RWPE1 (cell line): ENCODE results near the gene RCAN2.

Experiments used
- CTCF ChIA-PET: fragments of 350-600 bp; sonication (Branson Sonifier 250); formaldehyde crosslinking; extraction: SDS; loops from one replicate; lab custom pipeline; 2021; lab: Yijun Ruan, JAX
- POLR2A ChIA-PET: fragments of 400-600 bp; formaldehyde crosslinking; extraction: SDS; loops from one replicate; lab custom pipeline; 2020; ENCODE audit warnings: antibody characterized with exemption; ENCODE audit not compliant: low non-redundant PET; lab: Yijun Ruan, JAX
- DNase-seq: peaks from one replicate; pipeline ENCODE4 v3.0.0; 2012; ENCODE audit warnings: low spot score
- H3K27ac ChIP-seq: fragments of 450-650 bp; 2 replicates; pipeline ENCODE4 v1.5.1; 2017
- CTCF ChIP-seq: fragments of 450-650 bp; conservative IDR thresholded peaks from 2 replicates; pipeline ENCODE4 v1.5.1; 2017; ENCODE audit warnings: low read depth, mild to moderate bottlenecking

RCAN2 gene

GRCh38 chr6:46352541-46353268, 138.5 kb downstream of the RCAN2 start:
- no peak for DNase-seq

GRCh38 chr6:46350714-46351113, 140.5 kb downstream of the RCAN2 start:
- TF ChIP-seq CTCF = no peak
- no peak for DNase-seq
- POLR2A ChIA-PET = no interaction called here
- H3K27ac ChIP-seq = no peak overlapping the region
- CTCF ChIA-PET = no interaction called here

More at GRCh38 chr6:46352541-46353268, 138.5 kb downstream of the RCAN2 start:
- H3K27ac ChIP-seq = no peak overlapping the region
- ChIA-PET POLR2A (no interaction called here), CTCF (no interaction called here)
- no peak for TF ChIP-seq CTCF

GRCh38 chr6:46347669-46348068, 143.6 kb downstream of the RCAN2 start:
- POLR2A ChIA-PET = no interaction called here
- CTCF ChIA-PET = no interaction called here
- TF ChIP-seq CTCF = no peak
- no peak overlapping the region for H3K27ac ChIP-seq
- no peak for DNase-seq

- ChIA-PET CTCF (interaction anchor here (0.7 kb wide), 1 partner anchor 1723 kb away, joined by 3 read pairs; no protein-coding TSS in a partner anchor), POLR2A (no interaction called here)
- TF ChIP-seq CTCF = no peak
- DNase-seq = no peak
- H3K27ac ChIP-seq = no peak overlapping the region
These were observed 151.0 kb downstream of the RCAN2 start for GRCh38 chr6:46340246-46340645.

GRCh38 chr6:46338131-46338530, 153.1 kb downstream of the RCAN2 start:
- no peak overlapping the region for H3K27ac ChIP-seq
- DNase-seq = no peak
- CTCF ChIA-PET = interaction anchor here (0.6 to 0.7 kb wide), 2 partner anchors 79 to 292 kb away, joined by 3 to 5 read pairs; no protein-coding TSS in a partner anchor
- POLR2A ChIA-PET = no interaction called here
- no peak for TF ChIP-seq CTCF

- no peak overlapping the region for H3K27ac ChIP-seq
- no peak for TF ChIP-seq CTCF
- CTCF ChIA-PET = no interaction called here
- no peak for DNase-seq
- POLR2A ChIA-PET = no interaction called here
These were observed 156.8 kb downstream of the RCAN2 start for GRCh38 chr6:46334442-46334841.
